ENCODE measurements around the gene MLN. TPM values are rescaled to one million over a fixed set of nuclear protein-coding genes. Genes with fewer than 3 reads are reported as not detected.

MLN gene
- total and polyA plus RNA-seq, 2 donors (not counting 3 experiments of a cell fraction or from before 2014, with no cell fraction given): not detected

DNA sequence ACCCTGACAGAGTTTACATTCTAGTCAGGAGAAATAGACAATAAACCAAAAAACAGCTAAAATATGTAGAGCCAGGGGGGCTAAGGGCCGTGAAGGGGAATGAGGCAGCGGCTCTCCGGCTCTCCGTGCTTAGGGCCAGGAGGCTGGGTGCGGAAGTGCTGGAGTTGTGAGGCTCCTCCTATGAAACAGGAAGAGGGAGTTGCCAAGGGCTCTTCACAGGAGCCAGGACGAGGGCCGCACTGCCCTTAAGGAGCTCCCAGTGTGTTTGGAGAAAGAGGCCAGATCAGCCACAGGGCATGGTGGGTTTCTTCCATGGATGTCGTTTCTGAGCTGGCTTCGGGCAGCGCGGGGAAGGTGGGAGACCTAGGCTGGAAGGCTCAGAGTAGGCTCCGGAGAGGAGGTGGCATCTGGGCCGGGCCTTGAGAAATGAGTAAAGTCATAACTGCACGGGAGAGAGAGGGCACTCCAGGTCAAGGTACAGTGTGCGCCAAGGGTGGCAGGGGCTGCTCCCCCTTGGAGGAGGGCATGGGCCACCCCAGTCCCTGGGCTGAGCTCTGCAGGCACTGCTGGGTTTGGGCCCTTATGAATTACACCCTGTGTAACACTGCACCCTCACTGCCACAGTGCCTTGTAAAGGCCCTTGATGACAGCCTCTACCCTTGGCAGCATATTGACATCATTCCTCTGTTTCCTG, 20.8 kb upstream of the MLN start:
- H3K79me2 ChIP-seq (ENCODE audit: control insufficient read depth, insufficient read depth, low read length): no peaks in the 10 kb centered on the region
- H3K9me1 ChIP-seq (replicated peaks; ENCODE audit: control insufficient read depth, extremely low read depth, insufficient read depth, low read length): no peaks in the 10 kb centered on the region
- H2AFZ ChIP-seq (ENCODE audit: low read depth, low read length): peak overlapping the region; percentile 82
- no peaks in the 10 kb centered on the region for H3K9me3 ChIP-seq (replicated peaks; ENCODE audit: control insufficient read depth, insufficient read depth, low read length)
- ChIA-PET POLR2A (no interaction called here), CTCF (interaction anchor here (1.2 to 2.0 kb wide), 3 partner anchors 15 to 53 kb away, joined by 4 to 9 read pairs (median 6); no protein-coding TSS in a partner anchor)
- H3K4me1 ChIP-seq (ENCODE audit: control insufficient read depth, extremely low read depth, insufficient read depth, low read length): peaks cover 6% of the 10 kb centered on the region
- H3K9ac ChIP-seq (replicated peaks; ENCODE audit: extremely low read depth, insufficient read depth, low read length): no peak overlapping the region
- peaks cover 10 to 16% of the 10 kb centered on the region in 2 experiments for H3K27me3 ChIP-seq (ENCODE audit: control insufficient read depth in 2 of 2, insufficient read depth in 2 of 2, low read length in 2 of 2)
- no peak overlapping the region for H3K4me2 ChIP-seq (ENCODE audit: insufficient read depth, low read length)
- intact Hi-C loops (cut with micrococcal nuclease) (no loop called here), dilution Hi-C loops (cut with MboI; ENCODE audit: extremely low pct_ligation_motif_present, low sequenced_read_pairs) (no loop called here)
- DNase-seq (ENCODE audit: low read depth, low spot score) (peak; percentile 18), FAIRE-seq (peak; percentile 76)
- no peaks in the 10 kb centered on the region for H4K20me1 ChIP-seq (replicated peaks; ENCODE audit: control insufficient read depth, extremely low read depth, insufficient read depth, low read length)
- H3K36me3 ChIP-seq (ENCODE audit: control insufficient read depth in 2 of 2, extremely low read depth in 1 of 2, insufficient read depth in 2 of 2, low read length in 2 of 2): no peaks in the 10 kb centered on the region
- H3K27ac ChIP-seq (ENCODE audit: insufficient read depth, low read depth, low read length): no peak overlapping the region
- TF ChIP-seq FOS (IDR thresholded peaks at IDR 0.05; ENCODE audit: borderline replicate concordance, insufficient read depth, low read length) (no peak), POLR2A (IDR thresholded peaks at IDR 0.05; ENCODE audit: low read depth, low read length) (peak; percentile 27)
- no peak overlapping the region for H3K4me3 ChIP-seq (replicated peaks in 1 of 3; ENCODE audit: insufficient read depth in 1 of 3, low read depth in 1 of 3, low read length in 3 of 3)
- BruUV-seq (replicated peaks): no TSS peak

DNA sequence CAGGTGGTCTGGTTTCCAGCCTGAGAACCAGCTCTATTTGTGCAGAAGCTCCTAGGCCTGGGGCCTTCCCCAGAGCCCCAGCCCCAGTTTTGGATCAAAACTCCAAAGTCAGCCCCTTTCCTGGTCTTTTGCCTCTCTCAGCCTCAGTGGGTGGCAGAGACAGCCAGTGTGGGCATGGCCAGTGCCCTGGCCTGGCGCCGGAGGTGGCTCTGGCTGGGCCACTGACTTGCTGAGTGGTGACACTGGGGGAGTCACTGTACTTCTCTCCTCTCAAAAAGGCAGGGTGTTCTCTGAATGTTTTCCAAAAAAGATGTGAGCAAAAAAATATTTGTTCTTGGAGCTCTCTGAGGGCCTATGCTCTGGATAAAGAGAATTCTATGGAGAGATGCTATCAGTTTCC, 20.0 kb upstream of the MLN start:
- Histone ChIP-seq H3K4me2 (ENCODE audit: insufficient read depth, low read length) (no peak overlapping the region), H3K36me3 (ENCODE audit: control insufficient read depth in 2 of 2, extremely low read depth in 1 of 2, insufficient read depth in 2 of 2, low read length in 2 of 2) (no peaks in the 10 kb centered on the region), H3K27ac (ENCODE audit: insufficient read depth, low read depth, low read length) (no peak overlapping the region), H3K4me1 (ENCODE audit: control insufficient read depth, extremely low read depth, insufficient read depth, low read length) (peaks cover 6% of the 10 kb centered on the region), H4K20me1 (replicated peaks; ENCODE audit: control insufficient read depth, extremely low read depth, insufficient read depth, low read length) (no peaks in the 10 kb centered on the region), H3K9me3 (replicated peaks; ENCODE audit: control insufficient read depth, insufficient read depth, low read length) (no peaks in the 10 kb centered on the region), H3K4me3 (replicated peaks in 1 of 3; ENCODE audit: insufficient read depth in 1 of 3, low read depth in 1 of 3, low read length in 3 of 3) (no peak overlapping the region), H2AFZ (ENCODE audit: low read depth, low read length) (no peak overlapping the region), H3K9ac (replicated peaks; ENCODE audit: extremely low read depth, insufficient read depth, low read length) (no peak overlapping the region), H3K27me3 (ENCODE audit: control insufficient read depth in 2 of 2, insufficient read depth in 2 of 2, low read length in 2 of 2) (peaks cover 5 to 13% of the 10 kb centered on the region in 2 experiments), H3K79me2 (ENCODE audit: control insufficient read depth, insufficient read depth, low read length) (no peaks in the 10 kb centered on the region), H3K9me1 (replicated peaks; ENCODE audit: control insufficient read depth, extremely low read depth, insufficient read depth, low read length) (no peaks in the 10 kb centered on the region)
- DNase-seq (ENCODE audit: low read depth, low spot score) (no peak), FAIRE-seq (no peak)
- BruUV-seq (replicated peaks): no TSS peak
- intact Hi-C loops (cut with micrococcal nuclease) (no loop called here), dilution Hi-C loops (cut with MboI; ENCODE audit: extremely low pct_ligation_motif_present, low sequenced_read_pairs) (no loop called here)
- CTCF ChIA-PET: interaction anchor here (1.2 to 2.0 kb wide), 3 partner anchors 16 to 53 kb away, joined by 4 to 9 read pairs (median 6); no protein-coding TSS in a partner anchor
- TF ChIP-seq FOS (IDR thresholded peaks at IDR 0.05; ENCODE audit: borderline replicate concordance, insufficient read depth, low read length) (no peak), EZH2 (IDR thresholded peaks at IDR 0.05; ENCODE audit: borderline replicate concordance, low read depth, low read length, severe bottlenecking) (no peak), POLR2AphosphoS5 (IDR thresholded peaks at IDR 0.05; ENCODE audit: insufficient read depth, low read depth, low read length) (no peak), GATA2 (IDR thresholded peaks at IDR 0.05; ENCODE audit: insufficient read depth, insufficient read length, low read depth, low read length) (no peak), POLR2A (IDR thresholded peaks at IDR 0.05; ENCODE audit: low read depth, low read length) (no peak), MYC (IDR thresholded peaks at IDR 0.05; ENCODE audit: low read depth, low read length) (no peak), JUN (IDR thresholded peaks at IDR 0.05; ENCODE audit: borderline replicate concordance, insufficient read depth, insufficient read length, low read depth) (no peak)
- TF ChIP-seq, protein P1, sequence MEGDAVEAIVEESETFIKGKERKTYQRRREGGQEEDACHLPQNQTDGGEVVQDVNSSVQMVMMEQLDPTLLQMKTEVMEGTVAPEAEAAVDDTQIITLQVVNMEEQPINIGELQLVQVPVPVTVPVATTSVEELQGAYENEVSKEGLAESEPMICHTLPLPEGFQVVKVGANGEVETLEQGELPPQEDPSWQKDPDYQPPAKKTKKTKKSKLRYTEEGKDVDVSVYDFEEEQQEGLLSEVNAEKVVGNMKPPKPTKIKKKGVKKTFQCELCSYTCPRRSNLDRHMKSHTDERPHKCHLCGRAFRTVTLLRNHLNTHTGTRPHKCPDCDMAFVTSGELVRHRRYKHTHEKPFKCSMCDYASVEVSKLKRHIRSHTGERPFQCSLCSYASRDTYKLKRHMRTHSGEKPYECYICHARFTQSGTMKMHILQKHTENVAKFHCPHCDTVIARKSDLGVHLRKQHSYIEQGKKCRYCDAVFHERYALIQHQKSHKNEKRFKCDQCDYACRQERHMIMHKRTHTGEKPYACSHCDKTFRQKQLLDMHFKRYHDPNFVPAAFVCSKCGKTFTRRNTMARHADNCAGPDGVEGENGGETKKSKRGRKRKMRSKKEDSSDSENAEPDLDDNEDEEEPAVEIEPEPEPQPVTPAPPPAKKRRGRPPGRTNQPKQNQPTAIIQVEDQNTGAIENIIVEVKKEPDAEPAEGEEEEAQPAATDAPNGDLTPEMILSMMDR (IDR thresholded peaks at IDR 0.05; ENCODE audit: extremely low read depth in 1 of 2, insufficient read depth in 1 of 2, low read depth in 1 of 2, low read length in 2 of 2): no peak
- TF ChIP-seq, protein P2, sequence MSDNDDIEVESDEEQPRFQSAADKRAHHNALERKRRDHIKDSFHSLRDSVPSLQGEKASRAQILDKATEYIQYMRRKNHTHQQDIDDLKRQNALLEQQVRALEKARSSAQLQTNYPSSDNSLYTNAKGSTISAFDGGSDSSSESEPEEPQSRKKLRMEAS (IDR thresholded peaks at IDR 0.05; ENCODE audit: insufficient read depth, insufficient read length): no peak
- POLR2A ChIA-PET: interaction anchor here (0.9 kb wide), 1 partner anchor 16 kb away, joined by 3 read pairs; no protein-coding TSS in a partner anchor
